HCT116 (cell line): ENCODE data around the gene APOL4. TPM values are rescaled to one million over a fixed set of nuclear protein-coding genes. Genes with fewer than 3 reads are reported as not detected.

Experiments
- ATAC-seq: fragments of 200-7000 bp; cut with Tn5 transposase; 2 replicates; pipeline ENCODE4 v1.9.1; 2020; ENCODE audit warnings: mild to moderate bottlenecking, moderate library complexity
- BruUV-seq: library from RNA; stranded (reverse); fragments of 400-500 nt; replicated peaks from 2 replicates; lab custom pipeline; 2021; lab: Mats Ljungman, UMichigan
- CTCF ChIA-PET: fragments of 300-600 bp; sonication (Branson Sonifier 250); formaldehyde crosslinking; loops from one replicate; lab custom pipeline; 2021; ENCODE audit warnings: antibody characterized with exemption; lab: Charles Lee
- POLR2A ChIA-PET: fragments of 300-600, 350-600 bp; sonication (Branson Sonifier 250); formaldehyde crosslinking; loops from one replicate; lab custom pipeline; 2021; ENCODE audit warnings: antibody characterized with exemption; lab: Charles Lee
- RAD21 ChIA-PET, 2 experiments: fragments of 300-600 bp; sonication (Branson Sonifier 250); formaldehyde crosslinking; loops; one replicate each; lab custom pipeline; 2023; ENCODE audit warnings: low total read pairs in 2 of 2; ENCODE audit not compliant: uncharacterized antibody in 2 of 2, unreplicated experiment in 2 of 2, low non-redundant PET in 1 of 2; lab: Charles Lee
- DNase-seq: peaks from one replicate; pipeline ENCODE4 v3.0.0-alpha.2; 2010; ENCODE audit warnings: low read depth, low spot score
- H2AFZ ChIP-seq: fragments of 200-600 bp; shearing (Covaris generic), sonication (generic); 2 replicates; pipeline ENCODE4 v1.6.1; 2017; ENCODE audit warnings: low read depth, mixed run types, mixed read lengths, antibody characterized with exemption, low read length; ENCODE audit not compliant: poor library complexity, severe bottlenecking
- H3K27ac ChIP-seq: 2 replicates; pipeline ENCODE4 v1.5.1; 2012; ENCODE audit warnings: low read depth, low read length
- H3K27me3 ChIP-seq: fragments of 200-600 bp; sonication (generic); 2 replicates; pipeline ENCODE4 v1.6.1; 2016; ENCODE audit warnings: mixed run types, low read length, mixed read lengths; ENCODE audit not compliant: insufficient read depth
- H3K36me3 ChIP-seq, 2 experiments: fragments of 200-500 bp in 1 of 2; fragments of 200-600 bp in 1 of 2; sonication (Bioruptor generic) in 1 of 2; sonication (generic) in 1 of 2; 2 replicates each; pipeline versions ENCODE4 v1.5.1 to v1.6.1; 2014 to 2016; ENCODE audit warnings: low read length in 2 of 2, inconsistent platforms in 1 of 2, mixed read lengths in 1 of 2, mixed run types in 1 of 2; ENCODE audit not compliant: insufficient read depth in 2 of 2, control insufficient read depth in 1 of 2
- H3K4me1 ChIP-seq, 2 experiments: fragments of 200-600 bp in 1 of 2; sonication (generic) in 1 of 2; 2 replicates each; pipeline versions ENCODE4 v1.5.1 to v1.6.1; 2012 to 2017; ENCODE audit warnings: low read length in 2 of 2, inconsistent platforms in 1 of 2, mild to moderate bottlenecking in 1 of 2, mixed read lengths in 1 of 2, mixed run types in 1 of 2, moderate library complexity in 1 of 2; ENCODE audit not compliant: insufficient read depth in 2 of 2, control insufficient read depth in 1 of 2
- H3K4me2 ChIP-seq: fragments of 200-600 bp; sonication (generic); 2 replicates; pipeline ENCODE4 v1.6.1; 2017; ENCODE audit warnings: mixed run types, low read length, mixed read lengths
- H3K4me3 ChIP-seq, 2 experiments: fragments of 200-600 bp in 1 of 2; sonication (generic) in 1 of 2; replicated peaks in 1 of 2; 2 replicates each; pipeline ENCODE4 v1.5.1; 2011 to 2016; ENCODE audit warnings: low read length in 2 of 2, control low read depth in 1 of 2, low read depth in 1 of 2, mild to moderate bottlenecking in 1 of 2, mixed read lengths in 1 of 2, mixed run types in 1 of 2
- H3K79me2 ChIP-seq: fragments of 200-600 bp; sonication (generic); 2 replicates; pipeline ENCODE4 v1.6.1; 2017; ENCODE audit warnings: mild to moderate bottlenecking, mixed run types, low read length, moderate library complexity, mixed read lengths; ENCODE audit not compliant: insufficient read depth
- H3K9ac ChIP-seq: fragments of 200-600 bp; sonication (generic); 2 replicates; pipeline ENCODE4 v1.6.1; 2016; ENCODE audit warnings: low read length, mixed read lengths
- H3K9me2 ChIP-seq: fragments of 200-600 bp; sonication (generic), shearing (Covaris generic); 2 replicates; pipeline ENCODE4 v1.6.1; 2017; ENCODE audit warnings: mixed run types, mild to moderate bottlenecking, moderate library complexity; ENCODE audit not compliant: insufficient read depth
- H3K9me3 ChIP-seq, 2 experiments: fragments of 200-500 bp in 1 of 2; fragments of 200-600 bp in 1 of 2; sonication (Bioruptor generic) in 1 of 2; sonication (generic) in 1 of 2; 2 replicates each; pipeline ENCODE4 v1.6.1; 2014 to 2017; ENCODE audit warnings: low read length in 2 of 2, mixed read lengths in 2 of 2, inconsistent platforms in 1 of 2, low read depth in 1 of 2, mild to moderate bottlenecking in 1 of 2, mixed run types in 1 of 2, moderate library complexity in 1 of 2; ENCODE audit not compliant: control insufficient read depth in 1 of 2, insufficient read depth in 1 of 2
- H4K20me1 ChIP-seq: fragments of 200-600 bp; sonication (generic), shearing (Covaris generic); 2 replicates; pipeline ENCODE4 v1.6.1; 2017; ENCODE audit warnings: mixed run types, mild to moderate bottlenecking, moderate library complexity; ENCODE audit not compliant: insufficient read depth
- CBX3 ChIP-seq: IDR thresholded peaks from 2 replicates; pipeline ENCODE4 v1.6.1; 2012; ENCODE audit warnings: low read depth
- CEBPB ChIP-seq: IDR thresholded peaks from 2 replicates; pipeline ENCODE4 v1.6.1; 2012; ENCODE audit warnings: low read depth
- CTCF ChIP-seq, 3 experiments: fragments of 200-600 bp in 1 of 3; sonication (generic) in 1 of 3; IDR thresholded peaks in 2 of 3; conservative IDR thresholded peaks in 1 of 3; 2 replicates each; pipeline ENCODE4 v1.5.1; 2012 to 2017; ENCODE audit warnings: low read depth in 2 of 3, low read length in 2 of 3, antibody characterized with exemption in 1 of 3, borderline replicate concordance in 1 of 3, control low read depth in 1 of 3, mild to moderate bottlenecking in 1 of 3, mixed read lengths in 1 of 3, mixed run types in 1 of 3, moderate library complexity in 1 of 3; ENCODE audit not compliant: insufficient read depth in 1 of 3
- EGR1 ChIP-seq: IDR thresholded peaks from 2 replicates; pipeline ENCODE4 v1.6.1; 2012; ENCODE audit warnings: low read depth
- EZH2 ChIP-seq: fragments of 200-600 bp; sonication (generic); IDR thresholded peaks from 2 replicates; pipeline ENCODE4 v1.6.1; 2017; ENCODE audit warnings: antibody characterized with exemption, mixed run types
- EZH2phosphoT487 ChIP-seq: fragments of 200-600 bp; IDR thresholded peaks from 2 replicates; pipeline ENCODE4 v1.6.1; 2018; ENCODE audit warnings: antibody characterized with exemption, borderline replicate concordance
- POLR2AphosphoS5 ChIP-seq: IDR thresholded peaks from 2 replicates; pipeline ENCODE4 v1.6.1; 2011; ENCODE audit warnings: mild to moderate bottlenecking, low read depth, low read length, moderate library complexity
- RAD21 ChIP-seq: IDR thresholded peaks from 2 replicates; pipeline ENCODE4 v1.6.1; 2012; ENCODE audit warnings: low read depth, mild to moderate bottlenecking
- REST ChIP-seq: IDR thresholded peaks from 2 replicates; pipeline ENCODE4 v1.6.1; 2012; ENCODE audit warnings: low read depth
- intact Hi-C: fragments of 100-400 bp; cut with micrococcal nuclease; formaldehyde crosslinking; loops from 2 replicates; pipeline ENCODE4 v1.10.0; 2022
- total RNA-seq: library from RNA; stranded (reverse); gene quantifications from one replicate; pipeline ENCODE4 v1.2.1, GENCODE V29; 2021; ENCODE audit not compliant: unreplicated experiment

Gene APOL4
- total RNA-seq, 1 experiment from 2014 or later, result not detected

- H3K9me2 ChIP-seq, result 0 out of 2 replicates have a peak, but pooled peaks cover 3% of the 10 kb centered on the region
- H3K36me3 ChIP-seq, result no peaks in the 10 kb centered on the region
- no TSS peak for BruUV-seq
- TF ChIP-seq POLR2AphosphoS5 (no peak), EZH2phosphoT487 (no peak), RAD21 (no peak), CEBPB (no peak), EZH2 (no peak), REST (no peak), CBX3 (no peak), EGR1 (no peak), CTCF (IDR thresholded peaks at IDR 0.05 in 2 of 3, conservative IDR thresholded peaks at IDR 0.05 in 1 of 3; ENCODE audit: borderline replicate concordance in 1 of 3, insufficient read depth in 1 of 3, low read depth in 2 of 3, low read length in 2 of 3) (no peak)
- TF ChIP-seq, all 23 proteins: peak for 0
- no peak overlapping the region for H3K9ac ChIP-seq
- H3K9me3 ChIP-seq, result no peaks in the 10 kb centered on the region
- no peak overlapping the region for H3K27ac ChIP-seq
- H3K4me1 ChIP-seq, result no peaks in the 10 kb centered on the region
- POLR2A ChIA-PET, result no interaction called here
- RAD21 ChIA-PET, result no interaction called here
- no peaks in the 10 kb centered on the region for H3K27me3 ChIP-seq
- H4K20me1 ChIP-seq, result no peaks in the 10 kb centered on the region
- no peak for DNase-seq
- no peak for ATAC-seq
- H3K4me2 ChIP-seq, result no peak overlapping the region
- intact Hi-C loops, result no loop called here
- CTCF ChIA-PET, result no interaction called here
- H3K79me2 ChIP-seq, result no peaks in the 10 kb centered on the region
- no peak overlapping the region for H3K4me3 ChIP-seq
- no peak overlapping the region for H2AFZ ChIP-seq
Measured at GRCh38 chr22:36171941-36172340, 29.7 kb downstream of the APOL4 start.
